ENCODE data around the gene NUP210.

DNA sequence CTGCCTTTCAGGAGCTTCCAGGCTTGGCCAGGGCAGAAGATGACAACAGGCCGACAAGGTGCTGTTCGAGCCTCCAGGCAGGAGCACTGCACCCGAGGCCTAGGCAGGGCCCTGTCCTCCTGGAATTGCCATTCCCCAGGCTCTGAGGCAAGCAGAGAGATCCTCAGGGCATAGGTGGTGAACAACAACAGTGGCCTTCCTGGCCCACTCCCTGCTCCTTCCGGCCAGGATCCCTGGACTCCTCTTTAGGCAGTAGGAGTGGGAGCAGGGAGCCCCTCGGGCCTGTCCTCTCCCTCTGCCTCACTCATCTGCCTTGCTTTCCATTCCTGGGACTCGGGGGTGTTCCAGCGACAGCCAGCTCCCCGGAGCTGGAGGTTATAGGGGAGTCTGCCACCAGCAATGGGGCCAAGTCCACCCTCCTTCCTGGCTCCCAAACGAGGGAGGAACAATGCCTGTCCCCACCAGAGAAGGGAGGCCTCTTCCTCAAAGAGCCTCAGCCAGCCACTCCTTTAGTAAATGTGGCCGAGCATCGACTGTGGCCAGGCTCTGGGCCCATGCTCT is 135.0 kb downstream of the NUP210 start:
- TF ChIP-seq HDGF (IDR thresholded peaks at IDR 0.05; ENCODE audit: borderline replicate concordance), result no peak
- TF ChIP-seq FOXM1 (IDR thresholded peaks at IDR 0.05; ENCODE audit: borderline replicate concordance), result no peak

Data from HEK293T (cell line).